ENCODE data around the gene KSR1.

Gene KSR1

DNA sequence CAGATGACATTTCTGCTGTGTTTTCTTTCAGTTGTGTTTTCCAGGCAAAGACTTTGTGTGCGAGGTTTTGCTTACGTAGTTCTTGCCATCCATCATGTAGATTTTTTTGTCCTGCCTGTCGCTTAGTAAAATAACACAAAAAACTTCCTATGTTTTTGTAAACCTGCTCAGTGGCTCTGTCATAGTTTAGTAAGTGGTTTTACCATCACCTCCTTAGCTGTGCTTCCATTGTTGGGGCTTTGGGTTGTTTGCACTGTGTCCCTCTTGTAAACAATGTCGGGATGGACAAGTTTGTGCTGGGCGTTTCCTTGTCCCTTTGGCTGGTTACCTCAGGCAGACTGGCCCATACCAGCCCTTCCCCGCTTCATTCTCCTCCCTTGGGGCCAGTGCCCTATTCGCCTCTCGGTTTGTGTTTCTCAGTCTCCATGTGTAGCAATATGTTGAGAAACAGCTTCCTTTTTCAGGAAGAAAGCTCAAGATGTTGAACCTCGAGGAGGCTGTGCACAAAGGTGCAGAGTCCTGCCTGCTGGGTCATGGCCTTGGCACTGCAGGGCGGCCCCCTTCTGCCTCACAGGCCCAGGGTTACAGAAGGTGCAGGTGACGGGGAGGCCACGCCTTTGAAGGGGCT is 74.6 kb downstream of the KSR1 start:
- TF ChIP-seq, protein P1, sequence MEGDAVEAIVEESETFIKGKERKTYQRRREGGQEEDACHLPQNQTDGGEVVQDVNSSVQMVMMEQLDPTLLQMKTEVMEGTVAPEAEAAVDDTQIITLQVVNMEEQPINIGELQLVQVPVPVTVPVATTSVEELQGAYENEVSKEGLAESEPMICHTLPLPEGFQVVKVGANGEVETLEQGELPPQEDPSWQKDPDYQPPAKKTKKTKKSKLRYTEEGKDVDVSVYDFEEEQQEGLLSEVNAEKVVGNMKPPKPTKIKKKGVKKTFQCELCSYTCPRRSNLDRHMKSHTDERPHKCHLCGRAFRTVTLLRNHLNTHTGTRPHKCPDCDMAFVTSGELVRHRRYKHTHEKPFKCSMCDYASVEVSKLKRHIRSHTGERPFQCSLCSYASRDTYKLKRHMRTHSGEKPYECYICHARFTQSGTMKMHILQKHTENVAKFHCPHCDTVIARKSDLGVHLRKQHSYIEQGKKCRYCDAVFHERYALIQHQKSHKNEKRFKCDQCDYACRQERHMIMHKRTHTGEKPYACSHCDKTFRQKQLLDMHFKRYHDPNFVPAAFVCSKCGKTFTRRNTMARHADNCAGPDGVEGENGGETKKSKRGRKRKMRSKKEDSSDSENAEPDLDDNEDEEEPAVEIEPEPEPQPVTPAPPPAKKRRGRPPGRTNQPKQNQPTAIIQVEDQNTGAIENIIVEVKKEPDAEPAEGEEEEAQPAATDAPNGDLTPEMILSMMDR (conservative IDR thresholded peaks at IDR 0.05; ENCODE audit: low read depth, low read length), result no peak
- Histone ChIP-seq H3K4me1 (ENCODE audit: low read depth, poor library complexity, severe bottlenecking) (no peaks in the 10 kb centered on the region), H4K20me1 (ENCODE audit: insufficient read depth) (no peaks in the 10 kb centered on the region), H3K79me2 (ENCODE audit: insufficient read depth, low read depth) (no peaks in the 10 kb centered on the region), H2AFZ (ENCODE audit: low read depth) (no peak overlapping the region), H3K4me3 (IDR thresholded peaks at IDR 0.05; ENCODE audit: insufficient read depth, low read depth, low read length) (no peak overlapping the region), H3K9ac (no peak overlapping the region), H3K27me3 (ENCODE audit: insufficient read depth, low read depth) (no peaks in the 10 kb centered on the region), H3K27ac (no peak overlapping the region), H3K4me2 (no peak overlapping the region), H3K36me3 (ENCODE audit: insufficient read depth) (no peaks in the 10 kb centered on the region)

DNA sequence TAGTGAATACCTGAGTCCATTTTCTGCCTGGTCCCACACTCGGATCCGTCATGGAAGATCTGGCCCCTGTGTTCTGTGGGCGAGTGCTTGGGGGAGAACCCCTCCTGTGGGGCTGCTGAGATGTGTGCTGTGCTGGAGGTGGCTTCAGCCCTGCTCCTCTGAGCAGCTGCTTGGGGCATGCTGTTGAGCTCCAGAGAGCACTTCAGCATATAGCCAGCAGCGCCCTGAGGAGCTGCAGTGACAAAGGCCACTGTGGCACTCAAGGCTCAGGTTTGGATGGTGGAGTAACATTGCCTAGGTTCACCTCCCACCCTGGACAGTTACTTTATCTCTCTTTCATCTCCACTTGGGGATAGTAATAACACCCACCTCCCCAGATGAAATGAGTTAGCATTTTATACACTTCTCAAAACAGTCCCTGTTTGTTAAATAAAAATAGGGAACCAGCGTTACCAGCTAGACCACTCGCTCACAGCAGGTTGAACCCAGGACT is 75.3 kb downstream of the KSR1 start:
- H3K27me3 ChIP-seq (ENCODE audit: insufficient read depth, low read depth), result no peaks in the 10 kb centered on the region
- H3K36me3 ChIP-seq (ENCODE audit: insufficient read depth), result no peaks in the 10 kb centered on the region
- no peak overlapping the region for H3K27ac ChIP-seq
- H3K4me2 ChIP-seq, result no peak overlapping the region
- TF ChIP-seq, protein P1 (conservative IDR thresholded peaks at IDR 0.05; ENCODE audit: low read depth, low read length), result no peak
- H4K20me1 ChIP-seq (ENCODE audit: insufficient read depth), result no peaks in the 10 kb centered on the region
- H3K79me2 ChIP-seq (ENCODE audit: insufficient read depth, low read depth), result no peaks in the 10 kb centered on the region
- H3K9ac ChIP-seq, result no peak overlapping the region
- no peak overlapping the region for H2AFZ ChIP-seq (ENCODE audit: low read depth)
- no peaks in the 10 kb centered on the region for H3K4me1 ChIP-seq (ENCODE audit: low read depth, poor library complexity, severe bottlenecking)
- no peak overlapping the region for H3K4me3 ChIP-seq (IDR thresholded peaks at IDR 0.05; ENCODE audit: insufficient read depth, low read depth, low read length)

DNA sequence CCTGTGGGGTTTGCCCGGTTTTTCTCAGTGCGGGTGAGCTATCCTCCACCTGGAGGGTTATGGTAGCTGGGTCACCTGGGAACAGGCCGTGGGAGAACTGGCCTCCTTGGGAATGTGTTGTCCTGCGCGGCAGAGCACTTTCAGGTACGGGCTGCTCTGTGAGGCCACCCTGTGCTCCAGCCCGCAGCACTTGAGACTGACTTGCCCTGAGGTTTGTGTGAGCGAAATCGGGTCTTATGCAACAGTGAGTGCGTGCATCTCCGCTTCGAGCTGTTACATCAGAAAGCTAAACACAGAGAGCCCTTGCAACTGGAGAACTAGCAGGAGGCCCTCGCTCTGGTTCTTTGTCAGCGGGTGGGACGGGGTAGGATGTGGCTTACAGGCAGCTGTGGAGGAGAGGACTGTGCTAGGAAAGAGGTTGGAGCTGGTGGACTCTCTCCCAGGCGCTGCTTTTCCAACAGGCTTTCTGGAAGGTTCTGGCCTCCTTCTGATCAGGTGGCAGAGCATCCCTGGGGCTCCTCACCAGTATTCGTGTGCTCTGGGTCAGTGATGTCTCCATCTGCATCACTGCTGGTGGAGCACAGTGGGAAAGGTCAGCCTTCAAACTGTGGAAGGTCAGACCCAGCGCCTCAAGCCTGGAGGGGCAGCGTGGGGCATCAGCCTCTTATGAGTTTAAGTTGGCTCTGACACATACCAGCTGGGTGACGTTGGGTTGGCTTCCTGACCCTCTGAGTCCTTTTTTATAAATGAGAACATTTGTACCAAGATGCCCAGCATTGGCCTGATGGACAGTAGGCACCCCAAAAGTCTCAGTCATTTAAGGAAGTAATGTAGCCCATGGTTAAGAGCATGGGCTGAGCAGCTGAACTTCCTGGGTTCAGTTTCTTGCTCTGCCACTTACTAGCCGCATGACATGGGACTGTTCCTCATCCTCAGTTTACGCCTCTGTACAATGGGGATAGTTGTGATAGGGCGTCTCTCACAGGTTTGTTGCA is 76.3 kb downstream of the KSR1 start:
- Histone ChIP-seq H3K4me2 (no peak overlapping the region), H3K27me3 (ENCODE audit: insufficient read depth, low read depth) (no peaks in the 10 kb centered on the region), H3K79me2 (ENCODE audit: insufficient read depth, low read depth) (no peaks in the 10 kb centered on the region), H3K36me3 (ENCODE audit: insufficient read depth) (no peaks in the 10 kb centered on the region), H3K4me3 (IDR thresholded peaks at IDR 0.05; ENCODE audit: insufficient read depth, low read depth, low read length) (no peak overlapping the region), H3K27ac (no peak overlapping the region), H2AFZ (ENCODE audit: low read depth) (no peak overlapping the region), H4K20me1 (ENCODE audit: insufficient read depth) (no peaks in the 10 kb centered on the region), H3K4me1 (ENCODE audit: low read depth, poor library complexity, severe bottlenecking) (no peaks in the 10 kb centered on the region), H3K9ac (no peak overlapping the region)
- TF ChIP-seq, protein P1 (conservative IDR thresholded peaks at IDR 0.05; ENCODE audit: low read depth, low read length), result no peak

DNA sequence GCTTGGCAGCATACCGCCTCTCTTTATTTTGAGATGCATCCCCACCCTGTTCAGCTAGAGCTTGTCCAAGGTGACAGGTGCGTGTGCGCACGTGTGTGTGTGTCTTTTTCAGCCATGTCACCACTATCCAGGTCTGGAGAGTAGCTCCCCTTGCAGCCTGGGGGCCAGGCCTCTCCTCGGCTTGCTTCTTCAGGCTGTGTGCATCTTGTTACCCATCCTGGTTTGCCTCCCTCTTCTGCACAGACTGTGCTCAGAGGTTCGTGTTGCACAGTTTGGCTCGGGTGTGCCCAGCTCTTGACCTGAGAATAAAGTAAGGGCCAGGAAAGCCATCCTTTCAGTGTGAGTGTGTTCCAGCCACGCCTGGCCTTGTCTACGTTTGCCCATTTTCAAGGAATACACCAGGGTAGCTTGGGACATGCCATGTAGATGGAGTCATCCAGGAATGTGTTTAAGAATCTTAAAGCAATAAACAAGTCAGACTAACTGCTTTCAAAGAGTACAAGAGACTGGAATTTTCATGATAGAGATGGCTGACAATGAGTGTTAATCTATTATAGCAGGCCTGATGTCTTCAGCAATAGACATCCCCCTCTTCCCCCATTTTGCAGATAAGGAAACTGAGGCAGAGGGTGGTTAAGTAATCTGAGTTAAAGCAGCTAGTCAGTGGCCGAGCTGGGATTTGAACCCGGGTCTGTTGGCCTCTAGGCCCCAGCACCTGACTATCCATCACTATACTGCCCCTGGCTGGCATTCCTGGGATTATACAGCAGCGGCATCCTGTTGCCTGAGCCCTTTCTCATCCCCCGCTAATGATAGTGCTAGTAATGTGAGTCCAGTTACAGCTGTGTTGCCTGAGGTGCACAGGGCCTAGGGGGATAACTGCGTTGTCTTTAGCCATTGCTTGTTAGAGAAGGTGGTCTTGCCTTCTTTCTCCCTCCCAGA is 77.9 kb downstream of the KSR1 start:
- no peak overlapping the region for H3K27ac ChIP-seq
- no peak overlapping the region for H3K4me2 ChIP-seq
- H3K9ac ChIP-seq, result no peak overlapping the region
- no peaks in the 10 kb centered on the region for H4K20me1 ChIP-seq (ENCODE audit: insufficient read depth)
- no peaks in the 10 kb centered on the region for H3K4me1 ChIP-seq (ENCODE audit: low read depth, poor library complexity, severe bottlenecking)
- TF ChIP-seq, protein P1 (conservative IDR thresholded peaks at IDR 0.05; ENCODE audit: low read depth, low read length), result no peak
- no peak overlapping the region for H3K4me3 ChIP-seq (IDR thresholded peaks at IDR 0.05; ENCODE audit: insufficient read depth, low read depth, low read length)
- H3K79me2 ChIP-seq (ENCODE audit: insufficient read depth, low read depth), result no peaks in the 10 kb centered on the region
- no peak overlapping the region for H2AFZ ChIP-seq (ENCODE audit: low read depth)
- no peaks in the 10 kb centered on the region for H3K36me3 ChIP-seq (ENCODE audit: insufficient read depth)
- peaks cover 7% of the 10 kb centered on the region; the same call in 1 of the 2 replicates for H3K27me3 ChIP-seq (ENCODE audit: insufficient read depth, low read depth)
